Psoas muscle (tissue), 8 donors: ENCODE results near the gene PSTK. TPM values are rescaled to one million over a fixed set of nuclear protein-coding genes. Genes with fewer than 3 reads are reported as not detected.

Experiments
- ATAC-seq, 4 donors: fragments of 200-7000 bp; cut with Tn5 transposase; one replicate each; pipeline ENCODE4 v1.9.1; 2020; ENCODE audit warnings: moderate library complexity in 3 of 4, mild to moderate bottlenecking in 2 of 4
- DNase-seq, 2 donors: peaks; one replicate each; pipeline ENCODE4 v3.0.0-alpha.2; 2020
- H3K27ac ChIP-seq: fragments of 200-600 bp; one replicate; pipeline ENCODE4 v1.8.0; 2022
- H3K27me3 ChIP-seq, 3 donors: fragments of 200-600 bp in 1 of 3; one replicate each; pipeline versions ENCODE4 v1.6.1 to v1.8.0; 2013 to 2022; ENCODE audit warnings: low read length in 2 of 3, mild to moderate bottlenecking in 2 of 3, moderate library complexity in 1 of 3; ENCODE audit not compliant: insufficient read depth in 3 of 3
- H3K36me3 ChIP-seq, 2 donors: fragments of 200-600 bp in 1 of 2; one replicate each; pipeline versions ENCODE4 v1.6.1 to v1.8.0; 2013 to 2022; ENCODE audit warnings: low read depth in 1 of 2, mild to moderate bottlenecking in 1 of 2, moderate library complexity in 1 of 2; ENCODE audit not compliant: insufficient read depth in 1 of 2
- H3K4me1 ChIP-seq: fragments of 200-600 bp; one replicate; pipeline ENCODE4 v1.8.0; 2022
- H3K4me3 ChIP-seq: fragments of 200-600 bp; one replicate; pipeline ENCODE4 v1.8.0; 2022; ENCODE audit warnings: mild to moderate bottlenecking
- H3K9me3 ChIP-seq: fragments of 200-600 bp; one replicate; pipeline ENCODE4 v1.8.0; 2022
- WGBS, 3 donors: extraction: QIAGEN DNeasy Blood & Tissue Kit; methylation state at CpG; one replicate each; pipeline versions ENCODE4 v1.1.6 to v1.1.7; 2013; 5-methylcytosine and 5-hydroxymethylcytosine counted together
- intact Hi-C, 2 donors: fragments of 100-400 bp; cut with DNase I; formaldehyde crosslinking; loops; one replicate each; pipeline versions ENCODE4 v1.11.0 to v1.14.2; 2022
- polyA plus RNA-seq, 3 donors: library from polyadenylated mRNA; stranded (reverse); fragments of 200-250 nt; gene quantifications; one replicate each; pipeline ENCODE4 v1.2.3, GENCODE V29; 2013
- total RNA-seq, 4 donors: library from RNA; stranded (reverse); fragmentation: NEBNext Ultra II Directional in 2 of 4; extraction: Animal tissue kit (Norgen Biotek cat#: 25700) in 2 of 4; gene quantifications; one replicate each; pipeline versions ENCODE4 v1.2.1 to v1.2.4, GENCODE V29; 2021 to 2023
- TF ChIP-seq, protein P1 (sequence below): fragments of 200-600 bp; IDR thresholded peaks from one replicate; pipeline ENCODE4 v1.8.0; 2022; ENCODE audit warnings: antibody characterized with exemption
- donor health status: healthy with polysubstance abuse.
- donor health status: DM: no; HTN: no; CAD: no; lungs with moderate emphysema.
- donor health status: Bipolar disorder and iron deficiency.
- donor health status: healthy.
- donor health status: DM: yes; HTN: yes; CAD: no.
- donor health status: DM: no; HTN: no; CAD: no.
- donor health status: DM: no; HTN: no; CAD: no.
- donor health status: DM: yes; HTN: yes; CAD: no.

PSTK gene
- total and polyA plus RNA-seq, 7 donors: 3.3 to 8.3 (median 5.2) TPM

DNA sequence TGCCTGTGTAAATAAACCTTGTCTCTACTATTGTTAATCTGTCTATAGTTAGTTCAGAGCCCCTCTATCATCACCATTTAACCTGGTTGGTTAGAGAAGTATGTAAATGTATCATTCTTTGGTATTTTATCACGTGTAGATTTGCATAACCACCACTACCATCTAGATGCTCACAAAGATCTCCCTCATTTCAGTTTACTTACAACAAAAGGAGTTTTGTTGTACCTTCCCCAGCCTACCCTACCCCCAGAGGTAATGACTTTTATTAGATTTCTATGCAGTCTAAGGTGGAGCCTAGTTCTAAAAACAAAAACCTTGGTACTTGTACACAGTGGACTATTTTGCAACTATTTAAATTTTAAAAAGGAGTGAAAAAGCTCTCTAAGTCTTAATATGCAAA lies 46.1 kb downstream of the PSTK start:
- TF ChIP-seq, protein P1, sequence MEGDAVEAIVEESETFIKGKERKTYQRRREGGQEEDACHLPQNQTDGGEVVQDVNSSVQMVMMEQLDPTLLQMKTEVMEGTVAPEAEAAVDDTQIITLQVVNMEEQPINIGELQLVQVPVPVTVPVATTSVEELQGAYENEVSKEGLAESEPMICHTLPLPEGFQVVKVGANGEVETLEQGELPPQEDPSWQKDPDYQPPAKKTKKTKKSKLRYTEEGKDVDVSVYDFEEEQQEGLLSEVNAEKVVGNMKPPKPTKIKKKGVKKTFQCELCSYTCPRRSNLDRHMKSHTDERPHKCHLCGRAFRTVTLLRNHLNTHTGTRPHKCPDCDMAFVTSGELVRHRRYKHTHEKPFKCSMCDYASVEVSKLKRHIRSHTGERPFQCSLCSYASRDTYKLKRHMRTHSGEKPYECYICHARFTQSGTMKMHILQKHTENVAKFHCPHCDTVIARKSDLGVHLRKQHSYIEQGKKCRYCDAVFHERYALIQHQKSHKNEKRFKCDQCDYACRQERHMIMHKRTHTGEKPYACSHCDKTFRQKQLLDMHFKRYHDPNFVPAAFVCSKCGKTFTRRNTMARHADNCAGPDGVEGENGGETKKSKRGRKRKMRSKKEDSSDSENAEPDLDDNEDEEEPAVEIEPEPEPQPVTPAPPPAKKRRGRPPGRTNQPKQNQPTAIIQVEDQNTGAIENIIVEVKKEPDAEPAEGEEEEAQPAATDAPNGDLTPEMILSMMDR: no peak
- Histone ChIP-seq H3K9me3 (no peaks in the 10 kb centered on the region), H3K4me1 (no peaks in the 10 kb centered on the region), H3K4me3 (no peak overlapping the region), H3K27me3 (no peaks in the 10 kb centered on the region), H3K27ac (no peak overlapping the region), H3K36me3 (no peaks in the 10 kb centered on the region)
- intact Hi-C loops: no loop called here
- ATAC-seq (no peak), DNase-seq (no peak)
- WGBS, 3 donors: 41 to 61% (median 47%) methylated on average over 1 of the region's 1 CpG

DNA sequence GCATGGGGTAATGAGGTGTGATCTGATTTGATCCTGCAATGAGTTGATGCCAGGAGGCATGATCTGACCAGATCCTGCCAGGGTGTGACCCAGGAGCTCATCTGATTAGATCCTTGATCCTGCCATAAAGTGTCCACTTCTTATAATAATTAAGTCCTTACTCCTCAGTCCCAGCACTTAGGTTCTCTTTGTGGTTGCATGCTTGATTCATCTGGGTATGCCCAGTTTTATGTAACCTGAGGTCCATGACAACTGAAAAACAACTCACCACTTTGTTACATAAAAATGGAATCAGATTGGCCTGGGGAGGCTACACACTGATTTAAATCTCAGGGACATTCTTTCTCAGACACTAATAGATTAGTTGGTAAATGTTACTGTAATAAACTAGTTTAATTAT lies 47.7 kb downstream of the PSTK start:
- intact Hi-C loops: no loop called here
- H3K27ac ChIP-seq: no peak overlapping the region
- ATAC-seq (no peak), DNase-seq (no peak)
- no peaks in the 10 kb centered on the region for H3K27me3 ChIP-seq
- no peaks in the 10 kb centered on the region for H3K9me3 ChIP-seq
- H3K4me3 ChIP-seq: no peak overlapping the region
- TF ChIP-seq, protein P1: no peak
- no peaks in the 10 kb centered on the region for H3K4me1 ChIP-seq
- no peaks in the 10 kb centered on the region for H3K36me3 ChIP-seq

GRCh38 chr10:123031124-123031523 lies 50.9 kb downstream of the PSTK start:
- Histone ChIP-seq H3K9me3 (no peaks in the 10 kb centered on the region), H3K27me3 (no peaks in the 10 kb centered on the region), H3K27ac (no peak overlapping the region), H3K36me3 (peaks cover 0 to 17% of the 10 kb centered on the region in 2 donors), H3K4me1 (no peaks in the 10 kb centered on the region), H3K4me3 (no peak overlapping the region)
- no peak for ATAC-seq
- WGBS, 3 donors: 42 to 72% (median 58%) methylated on average over 1 of the region's 1 CpG
- TF ChIP-seq, protein P1: no peak
- no peak for DNase-seq
- intact Hi-C loops: no loop called here

GRCh38 chr10:123034332-123034731 lies 54.1 kb downstream of the PSTK start:
- Histone ChIP-seq H3K27ac (no peak overlapping the region), H3K4me1 (no peaks in the 10 kb centered on the region), H3K4me3 (no peak overlapping the region), H3K36me3 (peaks cover 2 to 30% of the 10 kb centered on the region in 2 donors), H3K9me3 (no peaks in the 10 kb centered on the region), H3K27me3 (no peaks in the 10 kb centered on the region)
- TF ChIP-seq, protein P1: no peak
- DNase-seq: no peak
- intact Hi-C loops: no loop called here
- no peak for ATAC-seq

DNA sequence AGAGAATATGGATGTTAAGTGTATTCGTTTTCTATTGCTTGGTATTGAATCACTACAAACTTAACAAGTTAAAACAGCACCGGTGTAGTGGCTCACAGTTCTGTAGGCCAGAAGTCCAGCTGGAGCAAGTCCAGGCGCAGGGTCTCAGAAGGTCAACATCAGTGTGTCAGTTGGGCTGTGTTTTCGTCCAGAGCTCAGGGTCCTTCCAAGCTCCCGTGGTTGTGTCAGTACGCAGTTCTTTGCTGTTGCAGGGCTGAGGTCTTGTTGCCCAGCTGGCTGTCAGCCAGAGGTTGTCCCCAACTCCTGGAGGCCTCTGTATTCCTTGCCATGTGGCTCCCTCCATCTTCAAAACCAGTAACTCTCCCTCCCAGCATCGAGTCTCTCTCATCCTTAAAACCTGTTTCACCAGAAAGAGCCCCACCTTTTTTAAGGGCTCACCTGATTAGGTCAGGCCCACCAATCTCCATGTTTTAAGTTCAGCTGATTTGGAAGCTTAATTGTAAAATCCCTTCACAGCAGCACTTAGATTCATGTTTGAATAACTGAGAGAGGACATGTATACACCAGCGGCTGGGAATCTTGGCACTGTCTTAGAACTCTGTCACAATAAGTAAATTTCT lies 55.4 kb downstream of the PSTK start:
- no peaks in the 10 kb centered on the region for H3K9me3 ChIP-seq
- ATAC-seq (no peak), DNase-seq (no peak)
- H3K27me3 ChIP-seq: no peaks in the 10 kb centered on the region
- H3K4me1 ChIP-seq: no peaks in the 10 kb centered on the region
- WGBS, 3 donors: 84 to 97% (median 89%) methylated on average over 8 of the region's 8 CpGs
- peaks cover 2 to 30% of the 10 kb centered on the region in 2 donors for H3K36me3 ChIP-seq
- no peak overlapping the region for H3K27ac ChIP-seq
- no peak overlapping the region for H3K4me3 ChIP-seq
- intact Hi-C loops: no loop called here
- TF ChIP-seq, protein P1: no peak
